Stimulated activated CD4-positive, alpha-beta T cell treated with anti-CD3 and anti-CD28 coated beads, Interleukin-4, amount 100 ng/mL, for 24 hours (primary cell): Measurements from ENCODE around the gene ATF7.

Experiments
- DNase-seq: peaks from one replicate; pipeline ENCODE4 v3.0.0-alpha.2; 2020

ATF7 gene

DNA sequence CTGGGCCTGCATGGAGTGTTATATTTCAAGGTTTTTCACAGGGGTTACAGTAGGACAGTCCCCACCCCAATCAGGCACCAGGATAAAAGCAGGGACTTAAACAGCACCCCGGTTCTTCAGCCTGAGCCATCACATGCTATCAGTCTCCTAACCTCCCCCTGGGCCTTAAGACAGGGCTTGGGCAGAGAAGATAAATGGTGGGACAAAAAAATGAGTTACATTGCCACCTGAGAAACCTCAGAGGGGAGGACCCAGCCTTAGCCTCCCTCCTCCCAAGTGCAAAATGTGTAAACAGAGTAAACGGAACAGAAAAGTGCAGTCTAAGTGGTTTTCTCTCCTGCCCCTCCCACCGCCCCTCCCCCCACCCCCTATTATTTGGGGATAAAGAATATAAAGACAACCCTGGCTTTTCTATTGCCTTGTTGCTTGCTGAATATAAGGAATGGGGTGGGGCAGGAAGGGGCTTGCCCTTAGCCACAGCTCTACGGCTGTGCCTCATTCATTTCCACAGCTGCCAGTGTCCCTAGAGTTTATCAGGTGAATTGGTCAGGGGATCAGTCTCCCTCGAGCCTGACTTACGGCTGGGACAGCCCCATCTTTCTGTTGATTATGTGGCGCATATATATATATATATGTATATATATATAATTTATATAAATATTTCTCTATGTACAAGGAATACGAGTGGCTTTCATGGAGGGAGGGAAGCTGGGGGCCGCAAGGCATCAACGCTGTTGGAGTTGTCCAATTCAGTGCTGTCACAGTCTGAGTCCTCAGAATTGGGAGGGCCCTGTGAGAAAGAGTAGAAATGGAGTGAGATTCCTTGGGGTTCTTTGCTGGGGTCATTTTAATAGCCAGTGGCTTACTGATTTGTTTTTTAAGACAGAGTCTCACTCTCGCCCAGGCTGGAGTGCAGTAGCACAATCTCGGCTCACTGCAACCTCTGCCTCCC is 145.4 kb downstream of the ATF7 start:
- no peak for DNase-seq

DNA sequence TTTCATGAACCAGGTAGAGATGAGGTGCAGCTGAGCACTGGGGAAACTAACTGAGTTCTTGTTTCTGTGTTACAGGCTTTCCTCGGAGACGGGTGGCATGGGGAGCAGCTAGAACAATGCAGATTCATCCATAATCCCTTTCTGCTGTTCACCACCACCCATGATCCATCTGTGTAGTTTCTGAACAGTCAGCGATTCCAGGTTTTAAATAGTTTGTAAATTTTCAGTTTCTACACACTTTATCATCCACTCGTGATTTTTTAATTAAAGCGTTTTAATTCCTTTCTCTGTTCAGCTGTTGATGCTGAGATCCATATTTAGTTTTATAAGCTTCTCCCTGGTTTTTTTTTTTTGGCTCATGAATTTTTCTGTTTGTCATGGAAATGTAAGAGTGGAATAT is 146.9 kb downstream of the ATF7 start:
- DNase-seq = no peak

DNA sequence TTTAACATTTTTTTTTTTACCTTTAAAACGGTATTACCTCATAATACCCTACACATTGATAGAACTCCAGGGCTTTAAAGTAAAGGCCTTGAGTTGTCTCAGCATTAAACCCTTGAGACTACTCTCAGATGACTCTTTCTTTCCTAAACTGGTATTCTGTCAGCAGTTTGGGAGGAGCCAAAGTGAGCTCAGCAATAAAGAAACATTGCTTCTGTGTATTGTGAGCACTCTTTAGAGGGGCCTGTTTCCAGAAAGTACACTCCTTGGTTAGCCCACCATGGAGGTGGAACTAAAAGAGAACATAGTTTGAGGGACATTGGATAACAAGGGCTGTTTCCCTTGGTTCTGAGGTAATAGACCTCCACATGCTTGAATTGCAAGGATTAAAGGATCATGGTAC is 147.3 kb downstream of the ATF7 start:
- no peak for DNase-seq

DNA sequence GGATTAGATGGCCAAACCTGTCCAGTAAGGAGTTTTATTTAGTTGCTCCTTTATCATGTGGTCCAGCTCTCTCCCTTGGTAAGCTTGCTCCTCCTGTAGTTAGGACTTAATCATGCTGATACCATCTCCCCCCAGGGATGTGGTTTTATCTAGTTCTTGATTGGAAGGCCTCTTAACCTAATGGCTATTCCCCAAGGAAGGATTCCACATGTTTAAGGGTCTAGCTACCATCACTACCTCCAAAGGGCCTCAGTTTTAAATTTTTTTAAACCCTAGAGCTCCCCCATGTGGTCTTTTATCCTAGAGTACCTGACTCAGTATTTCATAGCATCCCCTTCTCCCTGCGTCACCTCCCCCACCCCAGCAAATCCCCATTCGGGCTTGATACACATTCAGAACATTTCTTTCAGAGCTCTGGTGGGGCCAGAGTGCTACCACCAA is 149.4 kb downstream of the ATF7 start:
- no peak for DNase-seq

DNA sequence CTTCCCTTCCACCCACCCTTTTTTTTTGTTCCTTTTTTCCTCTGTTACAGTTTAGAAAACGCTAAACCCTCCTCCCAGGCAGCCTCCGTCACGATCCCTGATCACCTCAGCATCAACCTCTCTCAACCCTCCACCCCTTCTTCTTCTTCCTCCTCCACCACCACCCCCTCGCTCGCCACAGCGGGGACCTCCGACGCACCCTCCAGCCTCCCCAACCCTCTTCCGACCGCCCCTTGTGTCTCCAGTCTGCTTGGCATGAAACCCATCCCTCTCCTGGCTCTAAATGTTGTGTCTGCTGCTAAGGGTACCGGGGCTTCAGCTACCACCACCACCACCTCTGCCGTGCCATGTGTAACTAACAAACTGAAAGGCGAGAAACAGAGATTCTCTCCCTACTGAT is 151.4 kb downstream of the ATF7 start:
- no peak for DNase-seq

DNA sequence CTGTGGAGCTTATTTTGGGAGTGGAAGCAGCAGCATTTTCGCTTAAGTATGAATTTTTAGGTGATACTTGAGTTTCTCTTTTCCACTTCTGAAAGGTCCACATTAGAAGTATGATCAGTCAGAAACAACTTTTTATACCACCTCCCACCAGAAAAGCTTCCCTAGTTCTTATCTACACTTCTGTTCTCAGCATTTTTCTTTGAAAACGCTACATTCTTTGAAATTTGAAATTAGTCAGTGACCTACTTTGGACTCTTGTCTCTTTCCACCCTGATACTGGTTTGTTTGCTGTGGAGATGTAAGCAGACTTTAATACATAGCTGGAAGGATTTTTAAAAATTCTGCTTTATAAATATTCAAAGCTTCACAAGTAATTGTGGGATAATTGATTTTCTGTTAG is 152.1 kb downstream of the ATF7 start:
- DNase-seq = no peak

DNA sequence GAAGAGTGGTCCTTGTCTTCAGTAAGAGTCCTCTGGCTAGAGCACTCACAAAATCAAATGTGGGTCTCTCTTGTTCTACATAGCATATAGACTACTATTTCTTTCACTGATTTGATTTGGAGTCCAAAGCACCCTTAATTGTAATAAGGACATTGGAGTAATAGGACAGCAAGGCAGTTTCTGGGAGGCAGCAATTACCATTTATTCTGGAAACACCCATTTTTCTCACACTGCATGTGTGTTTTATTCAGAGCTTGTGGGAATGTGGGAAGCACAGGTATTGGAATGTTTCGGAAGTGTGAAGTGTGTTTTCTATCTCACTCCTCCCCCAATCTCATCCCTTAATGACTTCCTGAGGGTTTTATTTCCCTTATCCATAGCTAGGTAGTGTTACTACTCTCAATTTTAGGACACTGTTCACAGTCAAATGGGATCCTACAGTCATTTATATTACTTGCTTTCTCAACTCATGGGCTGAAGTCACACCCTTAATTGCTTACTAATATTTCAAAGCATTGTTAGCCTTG is 154.1 kb downstream of the ATF7 start:
- no peak for DNase-seq

DNA sequence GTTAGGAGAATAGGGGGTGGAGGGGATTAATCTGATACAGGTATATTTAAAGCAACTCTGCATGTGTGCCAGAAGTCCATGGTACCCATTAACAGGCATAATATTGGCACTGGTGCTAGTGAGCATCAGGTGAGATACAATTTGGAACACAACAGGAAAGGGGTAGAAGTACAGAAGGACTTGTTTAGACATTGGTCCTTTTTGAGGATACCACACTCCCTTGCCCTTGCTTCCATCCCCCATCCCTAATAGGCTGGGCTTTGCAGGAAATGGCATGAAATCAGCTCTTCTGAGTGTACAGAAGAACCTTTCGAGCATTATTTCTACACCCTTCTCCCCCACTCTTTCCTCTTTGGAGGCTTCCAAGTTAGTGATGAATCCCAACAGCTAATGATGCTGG is 157.9 kb downstream of the ATF7 start:
- DNase-seq = no peak

DNA sequence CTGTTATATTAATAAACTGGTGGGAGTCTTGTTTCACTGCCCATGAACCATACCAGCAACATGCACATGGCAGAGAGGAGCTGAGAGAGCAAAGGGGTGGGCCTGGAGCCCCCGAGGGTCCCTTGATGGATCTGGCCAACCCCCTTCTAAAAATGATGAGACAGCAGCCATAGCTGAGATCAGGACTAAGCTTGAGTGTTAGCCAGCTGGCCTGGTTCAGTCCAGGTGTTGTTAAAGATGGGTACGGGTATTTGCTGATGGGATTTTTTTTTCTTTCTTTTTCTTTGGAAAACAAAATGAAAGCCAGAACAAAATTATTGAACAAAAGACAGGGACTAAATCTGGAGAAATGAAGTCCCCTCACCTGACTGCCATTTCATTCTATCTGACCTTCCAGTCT is 158.3 kb downstream of the ATF7 start:
- no peak for DNase-seq

DNA sequence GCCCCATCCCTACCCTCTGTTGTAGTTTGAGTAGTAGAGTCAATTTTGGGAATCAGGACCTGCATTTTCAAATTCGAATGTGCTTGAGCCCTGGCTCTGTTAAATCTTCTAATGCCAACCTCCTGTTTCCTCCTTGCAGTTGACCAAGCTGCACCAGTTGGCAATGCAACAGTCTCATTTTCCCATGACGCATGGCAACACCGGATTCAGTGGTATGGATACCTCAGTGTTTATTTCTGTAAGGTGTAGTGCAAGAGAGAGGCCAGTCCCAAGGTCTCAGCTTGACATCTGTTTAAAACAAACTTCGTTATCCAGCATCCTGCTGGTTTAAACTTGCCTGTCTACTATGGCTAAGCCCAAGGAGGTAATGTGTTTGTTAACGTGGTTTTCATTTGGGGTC is 159.1 kb downstream of the ATF7 start:
- no peak for DNase-seq

DNA sequence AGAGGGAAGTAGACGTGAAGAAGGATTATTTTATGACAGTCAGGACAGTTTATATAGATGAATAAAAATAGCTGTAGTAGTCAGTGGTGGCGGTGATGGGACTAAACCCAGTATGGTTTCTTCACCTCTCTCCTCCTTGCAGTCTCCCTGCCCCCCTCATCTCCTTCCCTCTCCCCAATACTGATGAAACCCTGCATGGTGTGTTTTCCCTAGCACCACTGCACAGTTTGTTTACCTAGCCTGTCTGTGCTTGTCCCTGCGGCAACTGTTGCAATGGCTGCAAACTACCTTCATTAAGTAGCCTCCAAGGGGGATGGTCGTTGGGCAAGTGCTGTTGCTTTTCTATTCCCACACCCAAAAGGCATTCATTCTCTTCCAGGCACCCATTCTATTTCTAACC is 159.5 kb downstream of the ATF7 start:
- DNase-seq = no peak

DNA sequence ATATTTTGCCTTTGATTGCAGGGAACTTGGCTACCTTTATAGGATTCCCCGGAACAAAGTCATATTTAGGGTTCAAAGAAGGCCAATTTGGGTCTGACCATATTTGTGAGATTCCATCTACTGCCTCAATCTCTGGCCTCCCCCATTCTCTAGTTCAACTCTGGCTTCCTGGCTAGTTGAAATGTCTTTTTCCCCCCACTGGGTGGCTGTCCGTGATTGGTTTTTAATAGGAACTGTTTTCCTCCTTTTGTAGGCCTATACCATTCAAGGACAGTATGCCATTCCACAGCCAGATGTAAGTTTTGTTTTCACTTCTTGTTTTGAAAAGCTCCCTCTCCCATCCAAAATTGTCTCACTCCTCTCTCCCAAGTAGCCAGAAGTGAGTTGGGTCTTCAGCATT is 160.5 kb downstream of the ATF7 start:
- no peak for DNase-seq

DNA sequence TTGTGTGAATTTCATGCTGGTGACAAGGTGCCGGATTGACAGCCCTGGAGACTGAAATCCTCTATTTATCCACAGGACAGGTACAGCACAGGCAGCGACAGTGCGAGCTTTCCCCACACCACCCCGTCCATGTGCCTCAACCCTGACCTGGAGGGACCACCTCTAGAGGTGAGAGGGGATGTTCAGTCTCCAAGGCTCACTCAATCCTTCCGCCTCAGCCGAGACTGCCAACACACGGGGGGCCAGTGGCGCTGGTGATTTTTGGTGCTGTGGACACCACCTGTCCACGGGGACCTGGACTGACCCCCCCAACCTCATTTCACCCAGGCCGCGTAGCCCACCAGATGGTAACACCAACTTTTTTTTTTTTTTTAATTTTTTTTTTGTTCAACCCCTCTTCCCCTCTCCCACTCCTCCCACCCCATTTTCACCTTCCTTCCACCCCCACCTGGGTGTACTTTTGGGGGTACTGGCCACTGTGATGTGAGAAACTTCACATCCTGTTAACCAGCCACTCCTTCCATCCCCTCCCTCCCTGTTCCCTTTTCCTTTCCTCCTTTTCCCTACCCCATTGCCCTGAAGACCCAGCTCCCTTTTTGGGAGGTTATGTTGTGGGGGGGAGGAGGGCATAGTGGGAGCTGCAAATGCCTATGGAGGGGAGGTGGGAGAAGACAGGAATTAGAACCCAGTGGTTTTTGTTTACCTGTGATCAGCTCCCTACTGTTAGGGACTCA is 161.3 kb downstream of the ATF7 start:
- no peak for DNase-seq

DNA sequence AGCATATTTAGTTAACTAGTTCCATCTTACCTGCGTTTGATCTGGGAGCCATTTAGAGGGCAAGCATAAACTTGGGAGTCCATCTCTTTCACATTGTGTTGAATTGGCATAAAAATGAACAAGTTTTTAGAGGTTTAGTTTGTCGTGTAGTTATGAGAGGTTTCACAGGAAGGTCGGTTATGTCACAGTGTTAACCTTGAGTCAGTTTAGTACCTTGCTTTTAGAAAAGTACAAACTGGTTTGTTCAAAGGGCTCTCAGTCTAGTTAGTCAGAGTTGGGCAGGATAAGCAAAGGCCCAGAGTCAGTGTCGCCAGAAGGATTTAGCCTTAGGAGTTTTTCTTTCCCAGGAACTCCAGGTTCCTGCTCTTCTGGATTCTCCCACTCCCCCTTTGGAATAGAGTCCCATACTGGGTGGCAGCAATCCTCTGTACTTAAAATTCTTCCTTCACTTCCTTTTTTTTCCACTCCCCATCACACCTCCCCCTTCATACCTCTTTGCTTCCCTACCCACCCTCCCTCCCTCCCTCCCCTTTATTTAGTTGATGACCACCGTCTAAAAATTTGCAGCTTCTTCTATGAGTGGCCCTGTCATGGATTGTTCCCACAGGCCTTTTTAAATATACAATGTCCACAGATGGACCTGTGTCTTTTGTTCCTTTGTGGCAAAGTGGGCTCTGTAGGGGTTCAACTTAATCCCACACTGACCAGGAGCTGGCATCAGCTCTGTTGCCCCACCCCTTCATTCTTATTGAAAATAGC is 162.2 kb downstream of the ATF7 start:
- no peak for DNase-seq

DNA sequence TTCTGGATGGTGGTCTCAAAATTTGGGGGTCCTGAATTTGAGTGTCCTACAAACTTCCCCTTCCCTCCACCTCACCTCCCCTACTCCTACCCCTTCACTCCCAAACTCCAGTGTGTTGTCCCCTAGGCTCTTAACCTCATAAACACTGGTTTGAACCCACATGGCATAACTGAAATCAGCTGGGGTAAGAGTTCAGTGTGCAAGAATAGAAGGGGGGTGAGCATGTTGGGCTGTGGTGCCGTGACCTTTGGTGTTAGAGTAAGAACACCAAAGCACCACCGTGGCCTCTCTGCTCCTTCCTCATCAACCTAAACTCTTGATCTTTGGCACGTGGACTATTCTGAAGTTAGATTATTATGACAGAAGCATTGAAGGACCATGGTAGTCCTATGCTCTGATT is 163.2 kb downstream of the ATF7 start:
- DNase-seq = no peak

DNA sequence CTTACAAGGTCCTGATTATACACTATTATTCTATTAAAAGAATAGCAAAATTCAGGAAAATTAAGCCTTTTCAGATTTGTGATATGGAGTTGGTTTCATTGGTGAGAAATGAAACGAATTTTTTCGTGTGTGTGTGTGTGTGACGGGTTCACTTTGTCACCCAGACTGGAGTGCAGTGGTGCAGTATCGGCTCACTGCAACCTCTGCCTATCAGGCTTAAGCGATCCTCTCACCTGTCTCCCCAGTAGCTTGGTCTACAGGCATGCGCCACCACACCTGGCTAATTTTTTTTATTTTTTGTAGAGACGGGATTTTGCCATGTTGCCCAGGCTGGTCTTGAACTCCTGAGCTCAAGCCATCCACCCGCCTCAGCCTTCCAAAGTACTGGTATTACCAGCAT is 164.6 kb downstream of the ATF7 start:
- no peak for DNase-seq

DNA sequence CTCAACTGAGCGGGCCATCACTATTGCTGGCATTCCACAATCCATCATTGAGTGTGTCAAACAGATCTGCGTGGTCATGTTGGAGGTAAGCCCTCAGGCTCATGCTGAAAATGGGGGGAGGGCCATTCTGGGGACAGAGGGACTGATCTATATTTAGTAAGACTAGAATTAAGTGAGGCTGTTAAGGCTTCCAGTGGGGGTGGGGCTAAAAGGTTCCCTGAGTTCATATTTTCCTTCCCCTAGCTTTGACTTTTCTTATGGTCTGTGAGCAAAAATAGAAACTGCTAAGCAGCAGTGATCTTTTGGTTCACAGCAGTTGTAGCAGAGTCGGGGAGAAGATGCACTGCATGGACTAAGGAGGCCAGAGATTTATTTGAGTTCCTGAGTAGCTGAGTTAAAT is 165.1 kb downstream of the ATF7 start:
- DNase-seq = no peak

DNA sequence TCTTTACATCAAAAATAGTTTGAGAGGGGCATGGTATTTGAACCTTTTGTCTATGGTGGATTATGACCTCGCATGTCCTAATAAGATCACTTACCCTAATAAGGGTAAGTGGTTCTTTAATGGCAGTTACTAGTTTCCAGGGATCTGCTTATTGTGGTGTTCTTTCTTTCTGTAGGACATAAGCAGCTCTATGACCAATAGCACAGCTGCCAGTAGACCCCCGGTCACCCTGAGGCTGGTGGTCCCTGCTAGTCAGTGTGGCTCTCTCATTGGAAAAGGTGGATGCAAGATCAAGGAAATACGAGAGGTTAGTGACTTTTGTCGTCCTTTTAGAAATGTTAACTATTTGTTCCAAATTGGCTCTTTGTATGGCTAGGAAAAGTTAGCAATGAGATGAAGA is 167.1 kb downstream of the ATF7 start:
- no peak for DNase-seq
